H1 (cell line): ENCODE data around the gene REPIN1. TPM values are rescaled to one million over a fixed set of nuclear protein-coding genes. Genes with fewer than 3 reads are reported as not detected.

Experiments
- CTCF ChIA-PET: fragments of 300-600 bp; sonication (Branson Sonifier 250); formaldehyde crosslinking; loops from one replicate; lab custom pipeline; 2021; ENCODE audit not compliant: partially characterized antibody; lab: Charles Lee
- POLR2A ChIA-PET: fragments of 300-600 bp; sonication (Branson Sonifier 250); formaldehyde crosslinking; loops from one replicate; lab custom pipeline; 2021; ENCODE audit warnings: inconsistent platforms; ENCODE audit not compliant: partially characterized antibody; lab: Charles Lee
- DNase-seq, 2 experiments: peaks; one replicate each; pipeline versions ENCODE4 v3.0.0 to v3.0.0-alpha.2; 2010 to 2022; ENCODE audit warnings: low spot score in 2 of 2, low read depth in 1 of 2, mixed read lengths in 1 of 2
- FAIRE-seq: peaks from 2 replicates; lab custom pipeline; 2011; peaks lifted over from hg19 to GRCh38; lab: Jason Lieb, UNC
- H2AFZ ChIP-seq: 2 replicates; pipeline ENCODE4 v1.8.1; 2012; ENCODE audit warnings: low read length, inconsistent platforms
- H2AK5ac ChIP-seq: 2 replicates; pipeline ENCODE4 v1.6.1; 2013; ENCODE audit warnings: low read depth, low read length
- H2BK120ac ChIP-seq: replicated peaks from 2 replicates; pipeline ENCODE3; 2013; ENCODE audit warnings: low read depth, low read length, inconsistent platforms
- H2BK12ac ChIP-seq: 2 replicates; pipeline ENCODE4 v1.6.1; 2013; ENCODE audit warnings: low read depth, low read length
- H2BK15ac ChIP-seq: 2 replicates; pipeline ENCODE4 v1.6.1; 2013; ENCODE audit warnings: low read length
- H2BK20ac ChIP-seq: 2 replicates; pipeline ENCODE4 v1.6.1; 2013; ENCODE audit warnings: low read length
- H2BK5ac ChIP-seq: 2 replicates; pipeline ENCODE4 v1.6.1; 2013; ENCODE audit warnings: low read depth, low read length
- H3K14ac ChIP-seq: 2 replicates; pipeline ENCODE4 v1.6.1; 2013; ENCODE audit warnings: inconsistent platforms; ENCODE audit not compliant: insufficient read length
- H3K18ac ChIP-seq: 2 replicates; pipeline ENCODE4 v1.6.1; 2013; ENCODE audit warnings: low read length; ENCODE audit errors: extremely low read depth
- H3K23ac ChIP-seq: 2 replicates; pipeline ENCODE4 v1.6.1; 2013; ENCODE audit warnings: inconsistent platforms; ENCODE audit not compliant: insufficient read length
- H3K23me2 ChIP-seq: 2 replicates; pipeline ENCODE4 v1.6.1; 2013; ENCODE audit warnings: low read depth, low read length
- H3K27ac ChIP-seq: 2 replicates; pipeline ENCODE4 v1.6.1; 2011; ENCODE audit warnings: low read depth, low read length, inconsistent platforms
- H3K27me3 ChIP-seq, 4 experiments: replicated peaks in 1 of 4; 1 replicate in 1 of 4; 2 replicates in 3 of 4; pipeline versions ENCODE4 v1.6.1 to v1.8.1; 2011 to 2013; ENCODE audit warnings: low read length in 3 of 4, mild to moderate bottlenecking in 3 of 4, inconsistent platforms in 2 of 4, mixed read lengths in 2 of 4, moderate library complexity in 1 of 4; ENCODE audit not compliant: control insufficient read depth in 3 of 4, insufficient read depth in 3 of 4; ENCODE audit errors: extremely low read depth in 1 of 4
- H3K36me3 ChIP-seq, 4 experiments: 2 replicates each; pipeline versions ENCODE4 v1.6.1 to v1.8.1; 2011 to 2013; ENCODE audit warnings: mild to moderate bottlenecking in 4 of 4, low read length in 3 of 4, moderate library complexity in 2 of 4, control low read depth in 1 of 4, inconsistent platforms in 1 of 4; ENCODE audit not compliant: insufficient read depth in 4 of 4, control insufficient read depth in 2 of 4
- H3K4ac ChIP-seq: replicated peaks from 2 replicates; pipeline ENCODE3; 2013; ENCODE audit warnings: low read length, low read depth, mixed read lengths, inconsistent platforms; ENCODE audit not compliant: insufficient read length
- H3K4me1 ChIP-seq, 4 experiments: replicated peaks in 1 of 4; 1 replicate in 1 of 4; 2 replicates in 3 of 4; pipeline versions ENCODE4 v1.6.1 to v1.8.1; 2011 to 2013; ENCODE audit warnings: low read length in 3 of 4, inconsistent platforms in 2 of 4, mixed read lengths in 1 of 4; ENCODE audit not compliant: insufficient read depth in 4 of 4, control insufficient read depth in 3 of 4
- H3K4me2 ChIP-seq, 2 experiments: 2 replicates each; pipeline versions ENCODE4 v1.6.1 to v1.8.1; 2011 to 2013; ENCODE audit warnings: low read depth in 2 of 2, low read length in 2 of 2, control low read depth in 1 of 2, inconsistent platforms in 1 of 2, mild to moderate bottlenecking in 1 of 2; ENCODE audit not compliant: insufficient read depth in 1 of 2
- H3K4me3 ChIP-seq, 4 experiments: fragments of 200-600, 300-600 bp in 1 of 4; sonication (generic), shearing (Covaris generic), sonication (Bioruptor Twin) in 1 of 4; 2 replicates each; pipeline versions ENCODE4 v1.5.1 to v1.8.1; 2011 to 2016; ENCODE audit warnings: low read length in 4 of 4, low read depth in 3 of 4, control low read depth in 2 of 4, inconsistent platforms in 2 of 4, mild to moderate bottlenecking in 2 of 4, mixed read lengths in 1 of 4, moderate library complexity in 1 of 4; ENCODE audit not compliant: insufficient read depth in 2 of 4; ENCODE audit errors: extremely low read depth in 1 of 4
- H3K56ac ChIP-seq: replicated peaks from 2 replicates; pipeline ENCODE3; 2013; ENCODE audit warnings: low read depth, mild to moderate bottlenecking, mixed read lengths, low read length, inconsistent platforms; ENCODE audit not compliant: insufficient read length
- H3K79me1 ChIP-seq: 2 replicates; pipeline ENCODE4 v1.6.1; 2013; ENCODE audit warnings: low read depth, low read length, control low read depth
- H3K79me2 ChIP-seq, 2 experiments: 2 replicates each; pipeline versions ENCODE4 v1.6.1 to v1.8.1; 2012 to 2013; ENCODE audit warnings: low read length in 2 of 2, mild to moderate bottlenecking in 2 of 2, inconsistent platforms in 1 of 2; ENCODE audit not compliant: insufficient read depth in 2 of 2, control insufficient read depth in 1 of 2
- H3K9ac ChIP-seq, 4 experiments: replicated peaks in 1 of 4; 1 replicate in 1 of 4; 2 replicates in 3 of 4; pipeline versions ENCODE4 v1.6.1 to v1.8.1; 2011 to 2013; ENCODE audit warnings: low read depth in 3 of 4, low read length in 3 of 4, control low read depth in 2 of 4, mild to moderate bottlenecking in 2 of 4, moderate library complexity in 2 of 4, inconsistent platforms in 1 of 4; ENCODE audit errors: extremely low read depth in 1 of 4
- H3K9me3 ChIP-seq, 2 experiments: 2 replicates each; pipeline versions ENCODE4 v1.6.1 to v1.8.1; 2012 to 2013; ENCODE audit warnings: mild to moderate bottlenecking in 2 of 2, moderate library complexity in 2 of 2, control low read depth in 1 of 2, inconsistent platforms in 1 of 2, low read depth in 1 of 2, low read length in 1 of 2, mixed read lengths in 1 of 2; ENCODE audit not compliant: insufficient read depth in 2 of 2
- H4K20me1 ChIP-seq, 2 experiments: replicated peaks in 1 of 2; 2 replicates each; pipeline versions ENCODE3 to v1.8.1; 2011 to 2013; ENCODE audit warnings: inconsistent platforms in 2 of 2, low read length in 2 of 2, mild to moderate bottlenecking in 1 of 2; ENCODE audit not compliant: insufficient read depth in 2 of 2, control insufficient read depth in 1 of 2
- H4K5ac ChIP-seq: 2 replicates; pipeline ENCODE4 v1.6.1; 2013; ENCODE audit warnings: low read length, low read depth, mixed read lengths, inconsistent platforms; ENCODE audit not compliant: insufficient read length
- H4K8ac ChIP-seq: 2 replicates; pipeline ENCODE4 v1.8.0; 2013; ENCODE audit warnings: mild to moderate bottlenecking, moderate library complexity, low read length, inconsistent platforms; ENCODE audit not compliant: insufficient read depth; ENCODE audit errors: extremely low read depth
- H4K91ac ChIP-seq: replicated peaks from 2 replicates; pipeline ENCODE3; 2013; ENCODE audit warnings: low read length, mixed read lengths, inconsistent platforms; ENCODE audit not compliant: insufficient read length
- ATF2 ChIP-seq: IDR thresholded peaks from 2 replicates; pipeline ENCODE4 v1.6.1; 2012; ENCODE audit warnings: low read length, inconsistent platforms
- CBX5 ChIP-seq: fragments of 300-800, 300-1000 bp; sonication (generic); IDR thresholded peaks from 2 replicates; pipeline ENCODE4 v1.7.1; 2016; ENCODE audit warnings: antibody characterized with exemption, low read length, low read depth
- CHD1 ChIP-seq: IDR thresholded peaks from 2 replicates; pipeline ENCODE4 v1.6.1; 2012; ENCODE audit warnings: low read depth, low read length, improper control_type of control experiment
- CTBP2 ChIP-seq: IDR thresholded peaks from 2 replicates; pipeline ENCODE4 v1.7.0; 2011; ENCODE audit warnings: borderline replicate concordance, mild to moderate bottlenecking, moderate library complexity, mixed read lengths, low read length; ENCODE audit not compliant: insufficient read depth, insufficient read length
- POLR2AphosphoS5 ChIP-seq: IDR thresholded peaks from 2 replicates; pipeline ENCODE4 v1.6.1; 2011; ENCODE audit warnings: low read depth, low read length
- POU5F1 ChIP-seq: IDR thresholded peaks from 2 replicates; pipeline ENCODE4 v1.6.1; 2011; ENCODE audit warnings: low read depth, mild to moderate bottlenecking, low read length, moderate library complexity
- RFX5 ChIP-seq: IDR thresholded peaks from 2 replicates; pipeline ENCODE4 v1.6.1; 2011; ENCODE audit warnings: low read depth, low read length, improper control_type of control experiment, borderline replicate concordance
- SAP30 ChIP-seq: fragments of 300-600 bp; sonication (generic); IDR thresholded peaks from 2 replicates; pipeline ENCODE4 v1.7.1; 2012; ENCODE audit warnings: low read length, moderate library complexity, mild to moderate bottlenecking, inconsistent platforms; ENCODE audit not compliant: insufficient read depth, insufficient replicate concordance
- SP4 ChIP-seq: IDR thresholded peaks from 2 replicates; pipeline ENCODE4 v1.6.1; 2012; ENCODE audit warnings: low read length, inconsistent platforms
- TAF1 ChIP-seq: IDR thresholded peaks from 2 replicates; pipeline ENCODE4 v1.6.1; 2011; ENCODE audit warnings: mild to moderate bottlenecking, low read depth, low read length
- WGBS, 2 experiments: shearing (Covaris generic) in 1 of 2; methylation state at CpG; one replicate each; pipeline versions ENCODE4 v1.1.6 to v1.1.7; 2013 to 2015; ENCODE audit warnings: low lambda C conversion rate in 2 of 2, mixed read lengths in 2 of 2, inconsistent platforms in 1 of 2, low coverage in 1 of 2, missing lambda C conversion rate in 1 of 2; ENCODE audit not compliant: insufficient replicate concordance in 2 of 2, insufficient coverage in 1 of 2, insufficient read length in 1 of 2; ENCODE audit errors: extremely low coverage in 1 of 2, missing lambda C conversion rate in 1 of 2; 5-methylcytosine and 5-hydroxymethylcytosine counted together
- polyA plus RNA-seq, 7 experiments: library from polyadenylated mRNA; depleted of rRNA in 3 of 7; stranded (reverse) in 5 of 7; unstranded in 2 of 7; fragments of >200 nt in 5 of 7; fragments of 200-250 nt in 2 of 7; gene quantifications; 1 replicate in 5 of 7; 2 replicates in 1 of 7; 4 replicates in 1 of 7; pipeline versions ENCODE4 v1.2.1 to v1.2.3, GENCODE V29; 2011 to 2013; ENCODE audit warnings: missing spikeins in 2 of 7, mixed read lengths in 2 of 7
- total RNA-seq: library from RNA; stranded (reverse); fragmentation: NEBNext Ultra II Directional; extraction: Animal tissue kit (Norgen Biotek cat#: 25700); gene quantifications from 2 replicates; pipeline ENCODE4 v1.2.1, GENCODE V29; 2021
- TF ChIP-seq, protein P1 (sequence below): IDR thresholded peaks from 2 replicates; pipeline ENCODE4 v1.6.1; 2012; ENCODE audit warnings: inconsistent platforms

Gene REPIN1
- total and polyA plus RNA-seq, 2 of the 8 experiments (the other 6 are each of a cell fraction or from before 2014, with no cell fraction given), result 98.6 to 125 TPM

DNA sequence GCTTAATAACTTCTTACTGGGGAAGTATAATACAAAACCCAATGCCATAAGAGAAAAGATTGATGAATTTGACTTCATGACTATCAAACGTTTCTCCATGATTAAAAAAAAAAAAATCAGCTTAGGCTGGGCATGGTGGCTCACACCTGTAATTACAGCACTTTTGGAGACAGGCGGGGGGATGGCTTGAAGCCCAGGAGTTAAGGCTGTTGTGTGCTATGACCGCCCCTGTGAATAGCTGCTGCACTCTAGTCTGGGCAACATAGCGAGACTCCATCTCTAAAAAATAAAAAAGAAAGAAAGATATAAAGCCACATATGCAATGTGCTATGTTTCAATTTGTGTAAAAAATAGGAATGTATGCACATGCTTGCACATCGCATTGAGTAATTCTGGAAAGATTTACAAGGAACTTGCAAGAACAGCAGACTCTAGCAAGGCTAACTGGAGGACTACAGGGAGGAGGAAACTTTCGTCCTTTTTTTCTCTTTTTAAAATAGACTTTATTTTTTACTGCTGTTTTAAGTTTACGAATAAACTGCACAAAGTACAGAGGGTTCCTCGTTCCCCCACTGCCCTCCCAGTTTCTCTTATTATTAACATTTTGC, 16.9 kb upstream of the REPIN1 start:
- H2AK5ac ChIP-seq, result no peak overlapping the region
- H3K27me3 ChIP-seq, result no peaks in the 10 kb centered on the region
- H3K56ac ChIP-seq, result no peak overlapping the region
- no peaks in the 10 kb centered on the region; a peak in 1 of 4 replicates for H3K9me3 ChIP-seq
- H4K20me1 ChIP-seq, result no peaks in the 10 kb centered on the region
- H3K27ac ChIP-seq, result no peak overlapping the region
- H3K14ac ChIP-seq, result no peak overlapping the region
- no peak overlapping the region for H4K91ac ChIP-seq
- no peak overlapping the region for H4K5ac ChIP-seq
- H3K79me1 ChIP-seq, result no peaks in the 10 kb centered on the region
- ChIA-PET POLR2A (interaction anchor here (1.9 to 2.9 kb wide), 2 partner anchors 9 to 51 kb away, joined by 5 to 15 read pairs; no protein-coding TSS in a partner anchor), CTCF (interaction anchor here (0.6 to 1.2 kb wide), 4 partner anchors 13 to 536 kb away, joined by 3 to 4 read pairs (median 3); no protein-coding TSS in a partner anchor)
- no peak overlapping the region for H2BK20ac ChIP-seq
- FAIRE-seq (no peak), DNase-seq (no peak)
- no peaks in the 10 kb centered on the region for H3K23me2 ChIP-seq
- no peak overlapping the region for H3K23ac ChIP-seq
- H3K9ac ChIP-seq, result no peak overlapping the region
- H4K8ac ChIP-seq, result no peak overlapping the region
- H3K36me3 ChIP-seq, result no peaks in the 10 kb centered on the region
- H3K4ac ChIP-seq, result no peak overlapping the region
- H3K4me2 ChIP-seq, result no peak overlapping the region
- H3K4me3 ChIP-seq, result no peak overlapping the region
- no peak overlapping the region for H2BK5ac ChIP-seq
- H2BK12ac ChIP-seq, result no peak overlapping the region
- no peak overlapping the region for H3K18ac ChIP-seq
- H3K79me2 ChIP-seq, result no peaks in the 10 kb centered on the region
- WGBS, 2 experiments, result 75% methylated on average over 8 of the region's 8 CpGs; no CpG with 5 or more reads in 1 of the 2 experiments
- no peaks in the 10 kb centered on the region for H3K4me1 ChIP-seq
- no peak overlapping the region for H2AFZ ChIP-seq
- H2BK15ac ChIP-seq, result no peak overlapping the region
- H2BK120ac ChIP-seq, result no peak overlapping the region
- TF ChIP-seq SAP30 (no peak), CTBP2 (no peak), CBX5 (no peak), ATF2 (no peak), TAF1 (no peak), CHD1 (no peak), POU5F1 (no peak), POLR2AphosphoS5 (no peak), SP4 (no peak), RFX5 (no peak)
- TF ChIP-seq, protein P1, sequence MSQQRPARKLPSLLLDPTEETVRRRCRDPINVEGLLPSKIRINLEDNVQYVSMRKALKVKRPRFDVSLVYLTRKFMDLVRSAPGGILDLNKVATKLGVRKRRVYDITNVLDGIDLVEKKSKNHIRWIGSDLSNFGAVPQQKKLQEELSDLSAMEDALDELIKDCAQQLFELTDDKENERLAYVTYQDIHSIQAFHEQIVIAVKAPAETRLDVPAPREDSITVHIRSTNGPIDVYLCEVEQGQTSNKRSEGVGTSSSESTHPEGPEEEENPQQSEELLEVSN, result no peak
